CD4-positive, alpha-beta T cell treated with Interferon gamma for 1 hour (primary cell): ENCODE measurements around the gene PKP4.

Source experiments
- DNase-seq: peaks from one replicate; pipeline ENCODE4 v3.0.0-alpha.2; 2020

The PKP4 gene

GRCh38 chr2:158498749-158499136 is 42.0 kb downstream of the PKP4 start:
- no peak for DNase-seq

GRCh38 chr2:158499383-158499782 is 42.6 kb downstream of the PKP4 start:
- no peak for DNase-seq

- no peak for DNase-seq
These were observed 43.6 kb downstream of the PKP4 start for GRCh38 chr2:158500333-158500732.

GRCh38 chr2:158501301-158501700 is 44.5 kb downstream of the PKP4 start:
- DNase-seq, result no peak

GRCh38 chr2:158502974-158503373 is 46.2 kb downstream of the PKP4 start:
- DNase-seq, result no peak

GRCh38 chr2:158504088-158504487 is 47.3 kb downstream of the PKP4 start:
- DNase-seq, result no peak

GRCh38 chr2:158505448-158505934 is 48.7 kb downstream of the PKP4 start:
- no peak for DNase-seq

- DNase-seq, result no peak
These were observed 50.4 kb downstream of the PKP4 start for GRCh38 chr2:158507141-158507540.

GRCh38 chr2:158507679-158508078 is 50.9 kb downstream of the PKP4 start:
- DNase-seq, result no peak

GRCh38 chr2:158509928-158510797 is 53.4 kb downstream of the PKP4 start:
- no peak for DNase-seq

GRCh38 chr2:158510887-158511286 is 54.1 kb downstream of the PKP4 start:
- no peak for DNase-seq

GRCh38 chr2:158511706-158512105 is 55.0 kb downstream of the PKP4 start:
- DNase-seq, result no peak

- no peak for DNase-seq
These were observed 55.6 kb downstream of the PKP4 start for GRCh38 chr2:158512323-158512722.

GRCh38 chr2:158513841-158514240 is 57.1 kb downstream of the PKP4 start:
- DNase-seq, result no peak

- DNase-seq, result no peak
These were observed 61.3 kb downstream of the PKP4 start for GRCh38 chr2:158518084-158518483.

GRCh38 chr2:158519481-158519880 is 62.7 kb downstream of the PKP4 start:
- DNase-seq, result no peak

- no peak for DNase-seq
These were observed 72.9 kb downstream of the PKP4 start for GRCh38 chr2:158529379-158530259.

GRCh38 chr2:158530829-158531228 is 74.1 kb downstream of the PKP4 start:
- no peak for DNase-seq

- DNase-seq, result no peak
These were observed 76.3 kb downstream of the PKP4 start for GRCh38 chr2:158533009-158533408.

GRCh38 chr2:158539176-158540005 is 82.6 kb downstream of the PKP4 start:
- no peak for DNase-seq

GRCh38 chr2:158542577-158542976 is 85.8 kb downstream of the PKP4 start:
- no peak for DNase-seq

- DNase-seq, result no peak
These were observed 87.2 kb downstream of the PKP4 start for GRCh38 chr2:158543957-158544356.

- no peak for DNase-seq
These were observed 88.2 kb downstream of the PKP4 start for GRCh38 chr2:158544998-158545397.
